A673 (cell line): ENCODE results near the gene WDR37.

ENCODE experiments used
- CTCF ChIP-seq: fragments of 300-800, 200-600 bp; sonication (generic); conservative IDR thresholded peaks from 2 replicates; pipeline ENCODE4 v1.5.1; 2017; ENCODE audit warnings: low read depth, mild to moderate bottlenecking, antibody characterized with exemption, low read length, moderate library complexity, mixed read lengths
- EZH2 ChIP-seq: fragments of 200-600 bp; sonication (generic); IDR thresholded peaks from 2 replicates; pipeline ENCODE4 v1.6.1; 2017; ENCODE audit warnings: borderline replicate concordance, low read depth, mild to moderate bottlenecking, mixed read lengths, antibody characterized with exemption, low read length; ENCODE audit not compliant: poor library complexity, severe bottlenecking

DNA sequence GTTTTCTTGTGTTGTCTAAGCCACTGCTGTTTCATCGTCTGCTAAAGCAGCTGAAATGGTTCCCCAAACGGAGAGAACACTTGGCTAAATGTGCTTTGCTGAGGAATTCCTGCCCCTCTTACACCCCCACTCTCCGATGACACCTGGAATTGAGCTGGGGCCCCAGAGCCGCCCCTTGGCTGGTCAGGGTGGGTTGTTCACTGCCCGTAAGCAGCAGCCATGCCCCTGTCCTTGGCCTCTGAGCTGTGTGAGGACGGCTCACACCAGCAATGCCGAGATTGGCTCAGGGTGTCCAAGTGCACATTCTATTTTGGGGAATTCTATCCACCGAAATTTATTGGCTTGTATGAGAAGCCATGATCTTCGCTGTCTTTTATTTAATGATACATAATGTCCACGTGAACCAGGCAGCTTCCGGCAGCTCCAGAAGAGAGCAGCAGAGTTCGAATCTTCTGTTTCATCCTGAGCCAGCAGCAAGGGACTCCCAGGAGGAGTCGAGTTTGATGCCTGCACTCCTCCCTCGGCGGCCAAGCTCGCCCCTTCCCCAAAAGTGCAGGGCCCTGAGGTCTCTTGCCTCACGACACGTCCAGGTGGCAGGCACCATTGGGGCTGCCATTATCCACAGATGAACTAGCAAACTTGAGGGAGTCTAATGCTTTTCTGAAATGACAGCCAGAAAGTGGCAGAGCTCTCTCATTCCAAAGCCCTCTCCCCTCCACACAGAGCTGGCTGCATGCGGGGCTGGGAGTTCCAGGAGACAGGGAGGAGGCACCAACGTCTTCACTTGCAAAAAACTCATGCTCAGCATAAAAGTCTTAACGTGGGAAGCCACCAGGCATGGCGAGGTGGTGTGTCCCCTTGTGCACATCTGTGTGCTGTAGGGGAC, 114.0 kb downstream of the WDR37 start:
- TF ChIP-seq CTCF (no peak), EZH2 (no peak)
